Stimulated activated CD8-positive, alpha-beta memory T cell treated with anti-CD3 and anti-CD28 coated beads, Interleukin-2, amount 100 ng/mL, for 1 hour (primary cell): Measurements from ENCODE around the gene CAMK1.

Experiments used
- DNase-seq, 2 donors: peaks; one replicate each; pipeline ENCODE4 v3.0.0-alpha.2; 2020; ENCODE audit warnings: low read depth in 2 of 2

The CAMK1 gene

DNA sequence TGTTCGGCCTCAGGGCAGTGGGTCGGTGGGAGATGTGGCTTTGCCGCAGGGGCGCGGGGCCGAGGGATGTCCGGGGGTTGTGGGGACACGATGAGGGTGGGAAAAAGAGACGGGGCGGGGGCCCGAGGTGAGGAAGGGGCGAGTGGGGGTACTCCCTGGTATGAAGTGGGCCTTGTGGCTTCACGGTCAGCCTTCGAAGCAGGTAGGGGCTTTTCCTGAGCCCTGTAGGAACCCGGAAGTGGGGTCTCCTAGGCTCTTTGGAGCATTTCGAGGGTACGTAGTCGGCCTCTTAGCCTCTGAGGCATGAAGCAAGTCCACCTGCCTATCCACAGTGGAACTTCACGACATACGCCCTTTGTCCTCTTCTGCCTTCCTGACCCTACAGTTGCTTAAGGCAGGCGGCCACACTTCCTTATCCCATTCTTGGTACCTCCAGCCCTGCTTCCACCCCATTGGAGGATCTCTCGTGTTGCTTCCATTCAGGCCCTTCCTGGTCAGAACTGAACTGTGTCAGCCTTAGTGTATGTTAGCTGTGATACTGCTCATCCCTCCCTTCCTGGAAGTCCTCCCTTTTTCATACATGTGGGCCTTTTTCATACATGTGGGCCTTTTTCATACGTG is 23.5 kb upstream of the CAMK1 start:
- no peak for DNase-seq

DNA sequence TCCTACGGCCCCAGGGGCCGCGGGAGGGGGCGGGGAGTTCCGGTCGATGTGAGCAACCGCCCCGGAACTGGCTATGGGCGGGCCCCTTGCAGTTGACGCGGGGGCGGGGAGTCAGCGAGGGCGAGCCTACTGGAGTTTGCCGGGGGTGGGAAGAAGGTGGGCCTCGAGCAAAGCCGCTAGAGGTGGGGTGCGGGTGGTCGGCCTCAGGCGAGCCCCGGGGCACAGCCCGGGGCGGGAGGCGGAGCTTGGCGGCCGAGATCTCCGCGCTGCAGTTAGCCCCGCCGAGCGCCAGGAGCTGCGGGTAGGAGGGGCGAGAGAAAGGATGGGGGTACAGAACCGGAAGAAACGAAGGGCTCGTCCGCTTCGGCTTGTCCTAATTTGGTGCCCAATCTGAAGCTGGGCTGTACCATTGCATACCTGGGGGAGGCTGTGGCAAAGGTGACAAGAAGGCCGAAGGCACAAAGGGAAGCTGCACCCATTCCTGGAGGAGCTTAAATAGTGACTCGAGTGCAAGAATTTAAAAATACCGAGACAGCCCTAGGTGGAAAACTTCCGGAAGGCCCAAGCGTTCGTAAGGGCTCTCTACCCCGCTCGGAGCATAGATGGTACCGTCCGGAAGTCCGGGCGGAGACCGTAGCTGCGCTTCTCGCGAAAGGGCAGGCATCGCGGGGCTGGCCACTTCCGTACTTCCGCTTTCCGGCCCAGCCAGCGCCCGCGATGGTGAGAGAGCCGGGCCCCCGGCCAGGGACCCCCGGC is 22.8 kb upstream of the CAMK1 start, which contains the start of the genes ARPC4 and TADA3:
Gene ARPC4 (plus strand): TSS at position 678 of the 756 bp plus-strand sequence. CDS start 40 bp downstream, at position 718.
Gene TADA3 (minus strand): TSS at position 69 of the 756 bp plus-strand sequence. CDS start 1,007 bp downstream, outside the sequence.
- DNase-seq: peak; percentile 77 to 92

DNA sequence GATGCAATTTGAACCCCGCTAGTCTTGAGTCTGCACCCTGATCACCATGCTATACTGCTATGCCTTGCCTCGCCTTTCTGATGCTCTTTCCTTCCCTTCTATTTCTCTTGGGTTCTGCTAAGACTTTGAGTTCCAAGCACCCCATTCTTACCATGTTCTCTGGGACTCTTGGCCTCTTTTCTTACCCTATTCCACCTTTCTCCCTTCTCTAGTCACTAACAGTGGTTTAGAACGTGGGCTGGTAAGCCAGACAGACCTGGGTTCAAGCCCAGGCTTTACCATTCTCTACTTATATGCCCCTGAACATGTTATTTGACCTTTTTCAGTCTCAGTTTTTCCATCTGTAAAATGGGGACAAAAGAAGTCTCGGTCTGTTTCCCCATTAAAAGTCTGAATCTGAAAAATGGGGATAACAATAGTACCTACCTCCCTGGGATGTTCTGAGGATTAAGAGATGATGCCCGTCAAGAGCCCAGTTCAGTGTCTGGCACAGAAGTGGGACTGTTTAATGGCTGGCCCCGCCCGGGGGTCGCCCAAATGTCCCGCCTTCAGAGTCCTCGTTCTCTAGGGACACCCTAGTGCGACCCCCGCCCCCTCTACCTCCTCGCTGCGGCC is 22.1 kb upstream of the CAMK1 start:
- no peak for DNase-seq

DNA sequence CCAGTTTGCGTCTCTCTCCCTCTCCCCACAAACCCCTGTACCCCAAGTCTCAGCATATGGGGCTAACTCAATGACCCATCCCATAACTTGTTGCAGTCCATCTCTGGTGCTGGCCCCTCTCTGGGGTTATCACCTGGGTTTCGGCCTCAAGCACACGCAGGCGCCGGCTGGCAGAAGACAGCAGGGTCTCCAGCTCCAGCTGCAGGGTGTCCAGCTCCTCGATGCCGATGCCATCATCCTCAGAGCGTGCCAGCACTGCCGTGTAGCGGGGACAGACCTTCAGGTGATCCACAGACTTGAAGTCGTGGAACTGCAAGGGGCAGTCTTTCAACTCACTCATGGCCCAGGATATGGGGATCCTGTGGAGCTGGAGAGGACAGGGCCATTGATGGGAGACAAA is 21.4 kb upstream of the CAMK1 start:
- no peak for DNase-seq

DNA sequence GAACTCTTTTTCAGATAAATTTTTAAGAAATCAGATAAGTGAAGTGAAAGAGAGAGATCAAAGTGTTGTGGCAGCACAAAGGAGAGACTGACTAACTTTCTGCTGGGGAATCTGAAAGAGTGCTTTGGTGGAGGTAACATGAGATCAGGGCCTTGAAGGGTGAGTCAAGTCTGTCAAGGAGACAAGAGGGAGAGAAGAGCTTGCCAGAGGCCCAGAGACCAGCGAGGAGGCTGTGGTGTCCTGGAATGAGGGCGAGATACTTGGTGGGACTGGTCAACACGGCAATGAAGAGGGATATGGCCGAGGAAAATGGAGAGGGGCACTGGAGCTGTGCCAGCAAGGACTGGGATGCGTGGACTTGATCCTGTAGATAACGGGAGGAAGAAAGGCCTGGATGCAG is 18.0 kb upstream of the CAMK1 start:
- no peak for DNase-seq

DNA sequence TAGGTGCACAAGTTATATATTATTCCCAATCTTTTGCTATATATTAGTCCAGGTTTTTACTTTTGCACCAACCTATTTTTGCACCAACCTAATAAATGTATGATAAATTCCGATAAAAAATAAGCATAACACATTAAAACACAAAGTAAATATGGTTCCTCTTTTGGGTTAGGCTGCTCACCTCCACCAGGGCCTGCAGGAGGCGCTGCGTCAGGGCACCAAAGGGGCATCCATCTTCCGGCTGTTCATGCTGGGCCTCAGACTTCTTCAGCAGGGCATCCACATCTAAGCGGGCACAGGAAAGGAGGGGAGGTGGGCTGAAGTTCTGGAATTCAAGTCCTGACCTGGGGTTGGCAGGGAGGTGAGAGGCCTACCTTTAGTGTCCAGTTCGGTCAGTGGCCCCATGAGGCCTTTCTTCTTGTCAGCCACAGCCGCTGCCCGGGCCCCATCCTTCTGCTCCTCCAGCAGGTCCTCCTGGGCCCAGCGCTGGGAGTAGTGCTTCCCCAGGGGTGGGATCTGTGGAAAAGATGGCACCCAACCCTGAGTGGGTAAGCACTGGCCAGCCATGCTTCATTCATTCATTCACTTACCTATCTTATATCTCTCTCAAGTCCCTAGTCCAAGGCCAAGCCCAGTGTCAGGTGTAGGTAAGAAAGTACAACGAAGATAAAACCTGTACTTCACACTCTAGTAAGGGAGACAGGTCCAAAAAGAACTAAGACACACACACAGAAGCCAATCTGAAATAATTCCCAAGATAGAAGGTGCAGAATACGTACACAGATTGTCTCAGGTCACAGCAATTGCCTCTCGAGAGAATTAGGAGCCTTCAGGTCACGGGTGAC is 17.3 kb upstream of the CAMK1 start:
- DNase-seq: no peak

DNA sequence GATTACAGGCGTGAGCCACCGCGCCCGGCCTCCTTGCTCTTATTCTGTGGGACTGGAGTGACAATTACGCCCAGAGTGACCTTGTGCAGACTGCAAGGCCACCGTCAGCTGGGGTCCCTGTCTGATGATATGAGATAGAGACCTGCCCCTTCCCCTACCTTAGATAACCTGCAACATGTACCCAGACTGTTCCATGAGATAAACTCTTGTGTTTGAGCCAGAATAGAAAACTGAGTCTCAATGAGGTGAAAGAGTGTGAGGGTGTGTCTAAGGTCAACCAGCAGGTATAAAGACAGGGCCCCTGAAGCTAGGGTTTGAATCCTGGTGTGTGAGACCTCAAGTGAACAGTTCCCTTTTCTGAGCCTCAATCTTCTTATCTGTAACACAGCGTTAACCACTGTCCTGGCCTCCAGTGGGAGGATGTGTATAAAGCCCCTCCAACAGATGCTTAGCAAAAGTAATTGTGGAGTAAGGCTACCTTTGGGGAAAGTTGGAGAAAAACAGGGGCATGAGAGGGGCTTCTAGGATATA is 16.5 kb upstream of the CAMK1 start:
- no peak for DNase-seq

DNA sequence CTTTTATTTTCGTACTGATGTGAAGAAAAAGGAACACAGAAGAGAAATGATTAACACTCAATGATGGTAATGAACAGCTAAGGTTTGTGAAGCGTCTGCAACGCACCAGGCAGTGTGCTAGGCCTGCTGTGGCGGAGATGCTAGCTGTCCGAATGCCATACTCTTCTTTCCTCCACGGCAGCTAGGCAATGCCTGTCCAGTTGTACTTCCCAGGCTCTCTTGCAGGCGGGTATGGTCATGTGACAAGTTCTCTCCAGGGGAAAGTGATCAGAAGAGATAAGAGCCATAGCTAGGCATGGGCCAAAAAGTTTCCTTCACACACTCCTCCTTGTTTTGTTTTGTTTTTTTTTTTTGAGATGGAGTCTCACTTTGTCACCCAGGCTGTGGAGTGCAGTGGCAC is 15.9 kb upstream of the CAMK1 start:
- DNase-seq: no peak

DNA sequence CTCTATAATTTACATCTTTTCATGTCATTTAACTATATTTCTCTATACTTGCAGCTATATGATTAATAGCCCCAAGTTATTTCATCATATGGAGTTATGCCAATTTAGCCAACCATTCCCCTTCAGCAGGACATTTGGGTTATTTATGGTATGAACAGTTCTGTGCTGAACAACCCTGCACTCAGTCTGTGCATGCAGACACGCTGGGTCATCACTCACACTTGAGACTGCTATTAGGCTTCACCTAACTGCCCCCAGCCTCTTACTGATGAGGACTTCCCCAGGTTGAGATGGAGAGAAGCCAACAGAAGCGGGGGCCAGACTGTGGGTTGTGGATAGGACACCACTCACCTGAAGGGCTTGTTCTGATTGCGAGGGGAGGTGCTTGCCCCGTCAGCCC is 15.2 kb upstream of the CAMK1 start:
- DNase-seq: no peak

DNA sequence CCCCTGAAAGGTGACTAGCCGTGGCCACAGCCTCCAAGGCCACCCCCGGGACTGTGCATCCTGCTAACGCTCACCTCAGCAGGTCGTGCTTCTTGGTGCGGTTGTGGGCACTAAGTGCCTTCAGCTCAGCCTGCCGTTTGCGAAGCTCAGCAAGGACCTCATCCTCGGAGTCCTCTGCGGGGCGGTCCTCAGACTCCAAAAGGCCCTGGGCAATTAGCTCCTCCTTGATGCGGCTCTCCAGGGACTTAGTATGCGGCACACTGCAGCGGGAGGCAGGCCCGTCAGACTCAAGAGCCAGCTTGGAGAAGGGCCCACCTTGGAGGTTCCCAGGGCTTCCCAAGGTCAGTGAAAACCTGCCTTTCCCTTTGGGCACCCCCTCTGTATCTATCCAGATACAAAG is 14.2 kb upstream of the CAMK1 start:
- no peak for DNase-seq

DNA sequence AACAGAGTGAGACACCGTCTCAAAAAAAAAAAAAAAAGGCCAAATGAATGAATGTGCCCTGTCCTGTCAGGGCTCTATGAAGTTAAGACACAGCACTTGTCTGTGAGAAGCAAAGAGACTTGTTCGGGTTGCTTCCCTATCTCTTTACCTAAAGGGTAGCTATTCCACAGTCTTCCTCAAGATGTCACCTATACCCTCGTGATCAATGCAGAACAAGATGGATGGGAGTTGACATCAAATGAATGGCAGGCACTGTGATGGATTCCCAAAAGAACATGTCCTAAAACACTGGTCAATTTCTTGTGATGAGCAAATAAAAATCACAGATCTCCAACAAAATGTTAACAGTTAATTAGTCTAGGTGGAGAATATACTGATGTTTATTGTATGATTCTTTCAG is 13.0 kb upstream of the CAMK1 start:
- DNase-seq: no peak

DNA sequence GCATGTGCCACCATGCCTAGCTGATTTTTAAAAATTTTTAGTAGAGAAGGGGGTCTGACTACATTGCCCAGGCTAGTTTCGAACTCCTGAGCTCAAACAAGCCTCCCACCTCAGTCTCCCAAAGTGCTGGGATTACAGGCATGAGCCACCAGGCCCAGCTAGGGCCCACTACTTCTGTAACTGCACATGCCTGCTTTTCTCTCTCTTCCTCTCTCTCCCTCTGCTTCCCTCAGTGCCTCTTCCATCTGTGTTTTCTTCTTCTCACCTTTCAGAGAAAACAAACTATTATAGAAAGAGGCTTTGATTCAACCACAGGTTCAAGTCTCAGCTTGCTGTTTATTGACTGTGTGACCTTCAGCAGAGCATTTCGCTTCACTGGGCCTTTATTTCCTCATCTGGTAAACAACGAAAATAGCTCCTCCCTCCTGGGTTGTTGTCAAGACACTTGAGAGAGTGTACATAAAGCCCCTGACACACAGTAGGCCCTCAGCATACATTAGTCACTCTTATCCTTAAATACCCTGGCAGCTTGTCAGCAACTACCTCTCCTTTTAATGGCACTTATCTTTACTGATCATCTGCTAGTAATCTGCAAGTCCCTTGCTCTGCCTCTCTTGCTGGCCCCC is 12.3 kb upstream of the CAMK1 start:
- no peak for DNase-seq

DNA sequence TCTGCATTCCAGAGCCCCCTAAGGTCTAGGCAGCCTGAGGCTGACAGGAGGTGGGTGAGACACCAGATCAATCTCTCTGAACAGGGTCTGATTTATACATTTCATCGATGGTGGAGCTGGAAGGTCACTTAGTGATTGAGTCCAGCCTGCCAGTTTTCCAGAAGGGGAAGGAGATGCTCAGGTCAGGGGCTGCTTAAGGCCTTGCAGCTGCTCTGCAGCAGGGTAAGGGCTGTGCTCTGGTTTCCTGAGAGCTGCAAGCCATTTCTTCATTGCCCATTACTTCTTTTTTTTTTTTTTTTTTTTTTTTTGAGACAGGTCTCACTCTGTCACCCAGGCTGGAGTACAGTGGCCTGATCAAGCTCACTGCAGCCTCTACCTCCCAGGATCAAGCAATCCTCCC is 11.8 kb upstream of the CAMK1 start:
- DNase-seq: no peak

DNA sequence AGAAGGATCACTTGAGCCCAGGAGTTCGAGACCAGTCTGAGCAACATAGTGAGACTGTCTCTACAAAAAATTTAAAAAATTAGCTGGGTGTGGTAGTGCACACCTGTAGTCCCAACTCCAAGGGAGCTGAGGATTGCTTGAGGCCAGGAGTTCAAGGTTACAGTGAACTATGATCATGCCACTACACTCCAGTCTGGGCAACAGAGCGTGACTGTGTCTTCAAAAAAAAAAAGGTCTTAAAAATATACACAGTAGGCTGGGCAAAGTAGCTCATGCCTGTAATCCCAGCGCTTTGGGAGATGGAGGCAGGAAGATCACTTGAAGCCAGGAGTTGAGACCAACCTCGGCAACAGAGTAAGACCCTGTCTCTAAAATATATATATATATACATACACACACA is 11.2 kb upstream of the CAMK1 start:
- no peak for DNase-seq

DNA sequence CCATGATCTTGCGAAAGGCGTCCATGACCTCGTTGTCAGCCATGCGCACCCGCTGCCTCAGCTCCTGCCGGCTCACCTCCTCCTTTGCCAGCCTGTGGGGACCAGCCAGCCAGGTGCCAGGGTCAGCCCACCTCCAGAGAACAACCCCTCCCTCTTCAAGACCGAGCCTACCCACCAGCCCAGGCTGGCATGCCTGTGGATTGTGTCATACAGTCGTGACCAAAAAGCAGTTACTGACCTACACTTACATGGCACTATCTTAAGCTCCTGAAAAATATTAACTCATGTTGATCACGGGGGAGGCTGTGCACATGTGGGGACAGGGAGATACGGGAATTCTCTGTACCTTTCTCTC is 10.7 kb upstream of the CAMK1 start:
- no peak for DNase-seq

DNA sequence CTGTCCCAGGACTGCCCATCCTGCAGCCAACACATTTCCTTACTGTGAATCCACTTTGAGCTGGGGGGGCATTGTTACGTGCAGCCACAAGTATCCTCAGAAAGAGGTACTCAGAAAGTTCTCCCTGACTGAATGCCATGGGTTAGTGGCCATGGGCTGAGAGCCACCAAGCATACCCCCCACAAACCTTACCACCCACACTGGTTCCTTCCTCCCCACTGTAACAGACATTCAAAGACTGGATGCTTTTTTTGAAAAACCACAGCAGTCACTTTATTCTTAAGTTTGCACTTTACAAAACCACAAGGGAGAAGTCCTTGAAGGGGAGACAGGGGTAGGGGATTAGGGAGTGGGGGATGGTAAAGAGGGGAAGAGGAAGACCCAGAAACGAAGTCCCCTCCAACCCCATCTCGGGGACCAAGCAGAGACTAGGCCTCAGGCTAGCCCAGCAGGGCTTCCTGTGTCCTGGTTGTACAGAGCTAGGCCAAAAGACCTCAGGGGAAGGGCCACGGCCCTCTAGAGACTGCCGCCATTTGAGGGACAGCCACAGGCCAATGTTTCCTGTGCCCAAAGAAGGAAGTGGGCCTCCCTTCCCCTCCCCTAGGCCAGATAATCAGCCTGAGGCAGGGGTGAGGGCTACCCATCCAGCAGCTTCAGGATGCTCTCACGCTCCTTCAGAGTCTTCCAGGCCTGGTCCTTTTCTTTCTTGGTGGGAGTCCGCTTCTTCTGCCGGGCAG is 10.1 kb upstream of the CAMK1 start:
- DNase-seq: no peak

DNA sequence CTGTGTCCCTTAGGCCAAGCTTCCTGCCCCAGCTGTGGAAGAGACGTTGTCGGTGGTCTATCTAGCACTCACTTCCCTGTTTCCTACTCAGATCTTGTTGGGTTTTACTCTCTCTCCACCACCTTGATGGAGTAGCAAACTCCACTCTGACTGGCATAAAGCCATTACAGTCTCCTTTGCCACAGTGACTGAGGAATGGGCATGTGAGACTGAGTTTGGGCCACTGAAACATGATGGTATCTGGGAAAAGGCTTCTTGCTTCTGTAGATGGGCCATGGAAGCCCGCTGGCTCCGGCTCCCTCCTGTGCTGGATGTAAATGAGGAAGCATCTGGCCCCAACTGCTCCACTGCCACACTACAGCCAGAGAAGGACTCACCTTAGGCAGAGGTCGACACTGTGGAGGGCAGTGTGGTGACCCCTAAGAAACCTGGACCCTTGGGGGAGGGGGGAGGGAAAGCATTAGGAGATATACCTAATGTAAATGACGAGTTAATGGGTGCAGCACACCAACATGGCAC is 9.4 kb upstream of the CAMK1 start:
- no peak for DNase-seq

DNA sequence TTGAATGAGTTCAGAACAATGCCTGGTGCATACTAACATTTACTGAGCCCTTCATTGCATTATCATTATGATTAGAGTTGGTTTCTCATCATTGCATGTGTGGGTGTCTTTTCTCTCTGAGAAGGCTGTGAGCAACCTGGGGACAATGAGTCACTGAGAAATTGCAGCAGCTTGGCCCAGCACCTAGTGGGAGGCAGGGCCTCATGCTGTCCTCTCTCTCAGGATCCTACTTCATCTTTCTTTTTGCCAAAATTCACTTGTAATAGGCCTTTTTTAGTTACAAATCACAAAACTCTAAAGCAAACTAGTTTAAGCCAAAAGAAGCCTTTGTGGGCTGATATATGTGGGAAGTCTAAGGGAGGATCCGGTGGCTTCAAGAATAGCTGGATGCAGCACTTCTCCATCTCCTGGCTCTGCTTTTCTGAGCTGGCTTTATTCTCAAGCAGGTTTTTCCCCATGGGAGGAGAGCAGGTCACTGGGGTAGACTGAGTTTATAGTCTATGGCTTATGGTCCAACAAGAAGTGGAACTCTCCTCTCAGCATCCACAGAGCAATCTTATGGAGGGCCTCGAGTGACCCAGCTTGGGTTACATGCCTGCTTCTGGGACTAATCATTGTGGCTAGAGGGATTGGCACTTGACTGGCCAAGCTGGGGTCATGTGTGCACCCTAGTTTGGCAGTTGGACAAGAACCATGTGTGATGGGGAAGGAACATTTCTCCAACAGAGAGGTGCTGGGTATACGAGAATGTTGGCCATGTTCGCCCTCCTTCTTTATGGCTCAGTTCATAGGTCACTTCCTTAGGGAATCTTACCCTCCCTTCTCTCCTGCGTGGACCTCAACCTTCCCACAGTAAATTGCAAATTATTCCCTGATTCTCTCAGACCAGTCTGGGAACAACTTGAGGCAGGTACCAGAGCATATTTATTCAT is 8.7 kb upstream of the CAMK1 start:
- no peak for DNase-seq

DNA sequence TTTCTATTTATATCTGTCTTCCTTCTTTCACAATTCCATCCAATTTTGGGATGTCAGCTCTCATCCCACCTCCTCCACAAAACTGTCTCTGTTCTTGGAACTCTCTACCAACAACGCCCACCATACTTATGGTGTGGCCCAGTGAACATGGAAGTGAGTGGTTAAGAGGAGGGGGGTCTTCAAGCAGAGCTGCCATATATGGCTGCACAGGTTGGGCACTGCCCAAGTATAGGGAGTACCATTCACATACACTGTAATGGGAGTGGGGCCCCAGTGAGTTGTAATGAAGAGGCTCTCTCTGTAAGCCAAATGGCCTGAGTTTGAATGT is 7.9 kb upstream of the CAMK1 start:
- no peak for DNase-seq
